ENCODE measurements around the gene PEX11A. TPM values are rescaled to one million over a fixed set of nuclear protein-coding genes. Genes with fewer than 3 reads are reported as not detected.

Gene PEX11A
- total RNA-seq, 3 donors from 2014 or later = 42.3 to 64.2 (median 46.1) TPM

GRCh38 chr15:89731275-89731674 lies 40.7 kb upstream of the PEX11A start:
- no peak overlapping the region for H3K27ac ChIP-seq
- intact Hi-C loops (cut with DNase I; ENCODE audit: low total_unique reads) = no loop called here
- no peaks in the 10 kb centered on the region for H3K27me3 ChIP-seq
- TF ChIP-seq POLR2A (IDR thresholded peaks at IDR 0.05) (no peak), POLR2AphosphoS5 (IDR thresholded peaks at IDR 0.05) (no peak)
- TF ChIP-seq, protein P1, sequence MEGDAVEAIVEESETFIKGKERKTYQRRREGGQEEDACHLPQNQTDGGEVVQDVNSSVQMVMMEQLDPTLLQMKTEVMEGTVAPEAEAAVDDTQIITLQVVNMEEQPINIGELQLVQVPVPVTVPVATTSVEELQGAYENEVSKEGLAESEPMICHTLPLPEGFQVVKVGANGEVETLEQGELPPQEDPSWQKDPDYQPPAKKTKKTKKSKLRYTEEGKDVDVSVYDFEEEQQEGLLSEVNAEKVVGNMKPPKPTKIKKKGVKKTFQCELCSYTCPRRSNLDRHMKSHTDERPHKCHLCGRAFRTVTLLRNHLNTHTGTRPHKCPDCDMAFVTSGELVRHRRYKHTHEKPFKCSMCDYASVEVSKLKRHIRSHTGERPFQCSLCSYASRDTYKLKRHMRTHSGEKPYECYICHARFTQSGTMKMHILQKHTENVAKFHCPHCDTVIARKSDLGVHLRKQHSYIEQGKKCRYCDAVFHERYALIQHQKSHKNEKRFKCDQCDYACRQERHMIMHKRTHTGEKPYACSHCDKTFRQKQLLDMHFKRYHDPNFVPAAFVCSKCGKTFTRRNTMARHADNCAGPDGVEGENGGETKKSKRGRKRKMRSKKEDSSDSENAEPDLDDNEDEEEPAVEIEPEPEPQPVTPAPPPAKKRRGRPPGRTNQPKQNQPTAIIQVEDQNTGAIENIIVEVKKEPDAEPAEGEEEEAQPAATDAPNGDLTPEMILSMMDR (IDR thresholded peaks at IDR 0.05) = no peak
- no peaks in the 10 kb centered on the region for H3K9me3 ChIP-seq
- H3K36me3 ChIP-seq = no peaks in the 10 kb centered on the region
- no peaks in the 10 kb centered on the region for H3K4me1 ChIP-seq
- H3K4me3 ChIP-seq = no peak overlapping the region
- no peak for DNase-seq (ENCODE audit: low spot score in 2 of 2)

DNA sequence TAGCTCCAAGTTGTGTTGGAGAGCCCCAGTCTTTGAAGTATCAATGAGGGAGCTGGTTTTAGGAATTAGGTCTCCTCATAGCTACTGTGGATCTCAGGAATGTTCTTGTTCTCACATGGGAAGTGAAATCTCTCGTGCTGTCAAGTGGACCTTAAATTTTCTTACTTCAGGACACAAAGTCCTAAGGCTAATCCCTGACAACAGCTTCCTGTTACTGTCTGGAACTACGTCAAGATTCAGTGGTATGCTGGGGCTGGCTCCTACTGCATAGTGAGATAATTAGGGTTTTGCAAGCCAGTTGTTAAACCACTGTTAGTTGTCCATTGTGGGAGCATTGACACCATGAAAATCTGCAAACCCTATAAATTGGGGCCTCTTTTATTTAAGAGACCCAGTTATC lies 37.7 kb upstream of the PEX11A start:
- Histone ChIP-seq H3K4me3 (no peak overlapping the region), H3K4me1 (no peaks in the 10 kb centered on the region), H3K36me3 (no peaks in the 10 kb centered on the region), H3K9me3 (no peaks in the 10 kb centered on the region), H3K27ac (peak overlapping the region in 1 of 2 donors; percentile 2), H3K27me3 (no peaks in the 10 kb centered on the region)
- no peak for TF ChIP-seq POLR2AphosphoS5 (IDR thresholded peaks at IDR 0.05)
- TF ChIP-seq, protein P1 (IDR thresholded peaks at IDR 0.05) = no peak
- TF ChIP-seq POLR2A (IDR thresholded peaks at IDR 0.05) = no peak
- intact Hi-C loops (cut with DNase I; ENCODE audit: low total_unique reads) = no loop called here
- no peak for DNase-seq (ENCODE audit: low spot score in 2 of 2)

GRCh38 chr15:89725064-89725463 lies 34.5 kb upstream of the PEX11A start:
- intact Hi-C loops (cut with DNase I; ENCODE audit: low total_unique reads) = no loop called here
- Histone ChIP-seq H3K9me3 (no peaks in the 10 kb centered on the region), H3K36me3 (no peaks in the 10 kb centered on the region)

GRCh38 chr15:89724621-89725020 lies 34.1 kb upstream of the PEX11A start:
- no peaks in the 10 kb centered on the region for H3K4me1 ChIP-seq
- intact Hi-C loops (cut with DNase I; ENCODE audit: low total_unique reads) = no loop called here
- H3K4me3 ChIP-seq = no peak overlapping the region
- no peaks in the 10 kb centered on the region for H3K27me3 ChIP-seq
- DNase-seq (ENCODE audit: low spot score in 2 of 2) = no peak
- H3K27ac ChIP-seq = no peak overlapping the region
- TF ChIP-seq, protein P1 (IDR thresholded peaks at IDR 0.05) = no peak
- TF ChIP-seq POLR2AphosphoS5 (IDR thresholded peaks at IDR 0.05) = no peak
- no peak for TF ChIP-seq POLR2A (IDR thresholded peaks at IDR 0.05)
- H3K9me3 ChIP-seq = no peaks in the 10 kb centered on the region
- no peaks in the 10 kb centered on the region for H3K36me3 ChIP-seq

More at GRCh38 chr15:89725064-89725463, 34.5 kb upstream of the PEX11A start:
- no peaks in the 10 kb centered on the region for H3K4me1 ChIP-seq
- TF ChIP-seq POLR2A (IDR thresholded peaks at IDR 0.05) (no peak), POLR2AphosphoS5 (IDR thresholded peaks at IDR 0.05) (no peak)
- TF ChIP-seq, protein P1 (IDR thresholded peaks at IDR 0.05) = no peak
- H3K4me3 ChIP-seq = no peak overlapping the region
- no peaks in the 10 kb centered on the region for H3K27me3 ChIP-seq
- no peak overlapping the region for H3K27ac ChIP-seq
- no peak for DNase-seq (ENCODE audit: low spot score in 2 of 2)

- no peak overlapping the region for H3K27ac ChIP-seq
- H3K36me3 ChIP-seq = no peaks in the 10 kb centered on the region
- H3K4me1 ChIP-seq = no peaks in the 10 kb centered on the region
- TF ChIP-seq POLR2AphosphoS5 (IDR thresholded peaks at IDR 0.05) (no peak), POLR2A (IDR thresholded peaks at IDR 0.05) (no peak)
- TF ChIP-seq, protein P1 (IDR thresholded peaks at IDR 0.05) = no peak
- no peaks in the 10 kb centered on the region for H3K9me3 ChIP-seq
- no peak for DNase-seq (ENCODE audit: low spot score in 2 of 2)
- no peaks in the 10 kb centered on the region for H3K27me3 ChIP-seq
- no peak overlapping the region for H3K4me3 ChIP-seq
- intact Hi-C loops (cut with DNase I; ENCODE audit: low total_unique reads) = no loop called here
Measured at GRCh38 chr15:89723031-89723430, 32.5 kb upstream of the PEX11A start.

Measured in breast epithelium (tissue), 4 donors.